ENCODE results near the gene EHBP1. TPM values are rescaled to one million over a fixed set of nuclear protein-coding genes. Genes with fewer than 3 reads are reported as not detected.

Gene EHBP1
- total and polyA plus RNA-seq, 7 donors = 3.9 to 20.2 (median 14.3) TPM

- Histone ChIP-seq H3K27me3 (ENCODE audit: insufficient read depth in 3 of 3, low read length in 2 of 3) (peaks cover 2 to 99% (median 41%) of the 10 kb centered on the region in 3 donors), H3K27ac (no peak overlapping the region), H3K4me1 (peaks cover 20% of the 10 kb centered on the region), H3K9me3 (no peaks in the 10 kb centered on the region), H3K36me3 (ENCODE audit: insufficient read depth in 1 of 2, low read depth in 1 of 2) (no peaks in the 10 kb centered on the region), H3K4me3 (no peak overlapping the region)
- ATAC-seq (no peak), DNase-seq (no peak)
- TF ChIP-seq CTCF (IDR thresholded peaks at IDR 0.05) = no peak
- intact Hi-C loops (cut with DNase I) = no loop called here
- WGBS, 3 donors = 33 to 40% (median 39%) methylated on average over 5 of the region's 5 CpGs
Observed at GRCh38 chr2:63060472-63060991, 355.0 kb downstream of the EHBP1 start.

- no peaks in the 10 kb centered on the region for H3K36me3 ChIP-seq (ENCODE audit: insufficient read depth in 1 of 2, low read depth in 1 of 2)
- no peak for DNase-seq
- no peak for ATAC-seq
- no peaks in the 10 kb centered on the region for H3K9me3 ChIP-seq
- WGBS, 3 donors = 24 to 43% (median 31%) methylated on average over 1 of the region's 1 CpG
- peaks cover 7 to 94% (median 18%) of the 10 kb centered on the region in 3 donors for H3K27me3 ChIP-seq (ENCODE audit: insufficient read depth in 3 of 3, low read length in 2 of 3)
- no peak for TF ChIP-seq CTCF (IDR thresholded peaks at IDR 0.05)
- H3K27ac ChIP-seq = no peak overlapping the region
- H3K4me1 ChIP-seq = peaks cover 8% of the 10 kb centered on the region
- no peak overlapping the region for H3K4me3 ChIP-seq
- intact Hi-C loops (cut with DNase I) = no loop called here
Observed at GRCh38 chr2:63064197-63064596, 358.7 kb downstream of the EHBP1 start.

- Histone ChIP-seq H3K27me3 (ENCODE audit: insufficient read depth in 3 of 3, low read length in 2 of 3) (peaks cover 3 to 94% (median 18%) of the 10 kb centered on the region in 3 donors), H3K4me3 (no peak overlapping the region), H3K36me3 (ENCODE audit: insufficient read depth in 1 of 2, low read depth in 1 of 2) (no peaks in the 10 kb centered on the region), H3K27ac (no peak overlapping the region), H3K9me3 (no peaks in the 10 kb centered on the region), H3K4me1 (peaks cover 3% of the 10 kb centered on the region)
- DNase-seq (no peak), ATAC-seq (no peak)
- no peak for TF ChIP-seq CTCF (IDR thresholded peaks at IDR 0.05)
- 66 to 69% (median 68%) methylated on average over 4 of the region's 4 CpGs for WGBS, 3 donors
- intact Hi-C loops (cut with DNase I) = no loop called here
Observed at GRCh38 chr2:63064661-63065060, 359.1 kb downstream of the EHBP1 start.

GRCh38 chr2:63066265-63066664 is 360.8 kb downstream of the EHBP1 start:
- H3K4me3 ChIP-seq = no peak overlapping the region
- peaks cover 0 to 86% (median 18%) of the 10 kb centered on the region in 3 donors for H3K27me3 ChIP-seq (ENCODE audit: insufficient read depth in 3 of 3, low read length in 2 of 3)
- TF ChIP-seq CTCF (IDR thresholded peaks at IDR 0.05) = no peak
- no peaks in the 10 kb centered on the region for H3K9me3 ChIP-seq
- no peak for DNase-seq
- H3K4me1 ChIP-seq = no peaks in the 10 kb centered on the region
- no peak for ATAC-seq
- no peaks in the 10 kb centered on the region for H3K36me3 ChIP-seq (ENCODE audit: insufficient read depth in 1 of 2, low read depth in 1 of 2)
- WGBS, 3 donors = 62 to 65% (median 65%) methylated on average over 3 of the region's 3 CpGs
- intact Hi-C loops (cut with DNase I) = no loop called here
- H3K27ac ChIP-seq = no peak overlapping the region

GRCh38 chr2:63066838-63067237 is 361.3 kb downstream of the EHBP1 start:
- H3K27me3 ChIP-seq (ENCODE audit: insufficient read depth in 3 of 3, low read length in 2 of 3) = peaks cover 0 to 84% (median 18%) of the 10 kb centered on the region in 3 donors
- H3K9me3 ChIP-seq = no peaks in the 10 kb centered on the region
- no peaks in the 10 kb centered on the region for H3K36me3 ChIP-seq (ENCODE audit: insufficient read depth in 1 of 2, low read depth in 1 of 2)
- no peak for ATAC-seq
- no peak overlapping the region for H3K27ac ChIP-seq
- TF ChIP-seq CTCF (IDR thresholded peaks at IDR 0.05) = no peak
- DNase-seq = no peak
- 71 to 82% (median 79%) methylated on average over 2 of the region's 2 CpGs for WGBS, 3 donors
- H3K4me3 ChIP-seq = no peak overlapping the region
- no peaks in the 10 kb centered on the region for H3K4me1 ChIP-seq
- intact Hi-C loops (cut with DNase I) = no loop called here
